H1 (cell line): Measurements from ENCODE around the gene FAM168B.

Experiments used
- CTCF ChIP-seq, 3 experiments: IDR thresholded peaks; 1 replicate in 2 of 3; 2 replicates in 1 of 3; pipeline versions ENCODE4 v1.5.1 to v1.6.1; 2011; ENCODE audit warnings: low read length in 3 of 3, mild to moderate bottlenecking in 3 of 3, inconsistent platforms in 2 of 3, low read depth in 1 of 3, moderate library complexity in 1 of 3; ENCODE audit not compliant: insufficient read depth in 1 of 3; ENCODE audit errors: control extremely low read depth in 1 of 3
- TF ChIP-seq, protein P1 (sequence below): IDR thresholded peaks from 2 replicates; pipeline ENCODE4 v1.6.1; 2012; ENCODE audit warnings: low read length, inconsistent platforms

DNA sequence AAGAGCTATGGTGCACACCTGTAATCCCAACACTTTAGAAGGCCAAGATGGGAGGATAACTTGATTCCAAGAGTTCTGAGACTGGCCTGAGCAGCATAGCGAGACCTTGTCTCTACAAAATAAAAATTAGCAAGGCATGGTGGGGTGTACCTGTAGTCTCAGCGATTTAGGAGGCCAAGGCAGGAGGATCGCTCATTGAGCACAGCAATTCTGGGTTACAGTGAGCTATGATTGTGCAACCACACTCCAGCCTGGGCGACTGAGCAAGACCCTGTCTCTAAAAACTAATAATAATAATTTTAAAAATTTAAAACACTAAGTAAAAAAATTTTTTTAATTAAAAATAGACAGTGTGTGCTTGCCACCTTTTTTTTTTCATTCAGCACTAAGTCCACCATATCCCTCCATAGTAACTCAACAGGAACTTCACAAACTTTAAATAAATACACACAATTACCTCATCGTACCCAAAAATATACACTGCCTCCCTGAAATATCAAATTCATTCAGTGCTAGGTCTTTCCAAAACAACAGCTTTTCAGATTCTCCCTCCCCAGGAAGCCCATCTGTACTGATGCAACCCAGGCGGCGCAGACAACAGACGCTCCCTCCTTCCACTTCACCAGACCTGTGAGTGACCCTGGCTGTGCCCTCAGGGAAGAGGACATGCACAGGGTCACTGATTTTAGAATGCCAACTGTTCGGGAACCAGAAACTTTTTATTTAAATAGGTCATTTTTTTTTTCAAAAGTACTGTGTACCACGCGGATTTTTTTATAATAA is 29.6 kb downstream of the FAM168B start:
- TF ChIP-seq CTCF (IDR thresholded peaks at IDR 0.05; ENCODE audit: control extremely low read depth in 1 of 3, insufficient read depth in 1 of 3, low read depth in 1 of 3, low read length in 3 of 3) = no peak
- TF ChIP-seq, protein P1, sequence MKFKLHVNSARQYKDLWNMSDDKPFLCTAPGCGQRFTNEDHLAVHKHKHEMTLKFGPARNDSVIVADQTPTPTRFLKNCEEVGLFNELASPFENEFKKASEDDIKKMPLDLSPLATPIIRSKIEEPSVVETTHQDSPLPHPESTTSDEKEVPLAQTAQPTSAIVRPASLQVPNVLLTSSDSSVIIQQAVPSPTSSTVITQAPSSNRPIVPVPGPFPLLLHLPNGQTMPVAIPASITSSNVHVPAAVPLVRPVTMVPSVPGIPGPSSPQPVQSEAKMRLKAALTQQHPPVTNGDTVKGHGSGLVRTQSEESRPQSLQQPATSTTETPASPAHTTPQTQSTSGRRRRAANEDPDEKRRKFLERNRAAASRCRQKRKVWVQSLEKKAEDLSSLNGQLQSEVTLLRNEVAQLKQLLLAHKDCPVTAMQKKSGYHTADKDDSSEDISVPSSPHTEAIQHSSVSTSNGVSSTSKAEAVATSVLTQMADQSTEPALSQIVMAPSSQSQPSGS = no peak
